Neuronal stem cell (in vitro differentiated cells): ENCODE data around the gene DCAF7.

ENCODE experiments used
- DNase-seq: peaks from one replicate; pipeline ENCODE4 v3.0.0-alpha.2; 2013; ENCODE audit warnings: low spot score
- H2AFZ ChIP-seq: one replicate; pipeline ENCODE4 v1.6.1; 2013; ENCODE audit warnings: mild to moderate bottlenecking, low read length, inconsistent platforms
- H2AK5ac ChIP-seq: 2 replicates; pipeline ENCODE4 v1.6.1; 2013; ENCODE audit warnings: low read depth, mild to moderate bottlenecking, inconsistent platforms, low read length, moderate library complexity, mixed read lengths
- H2BK120ac ChIP-seq: 2 replicates; pipeline ENCODE4 v1.6.1; 2013; ENCODE audit warnings: low read depth, mild to moderate bottlenecking, inconsistent platforms, low read length, moderate library complexity, mixed read lengths
- H2BK12ac ChIP-seq: one replicate; pipeline ENCODE4 v1.6.1; 2013; ENCODE audit warnings: low read length, inconsistent platforms
- H2BK15ac ChIP-seq: 2 replicates; pipeline ENCODE4 v1.6.1; 2013; ENCODE audit warnings: mild to moderate bottlenecking, low read length, inconsistent platforms, mixed read lengths
- H2BK5ac ChIP-seq: one replicate; pipeline ENCODE4 v1.6.1; 2013; ENCODE audit warnings: inconsistent platforms, mild to moderate bottlenecking, low read length, moderate library complexity
- H3K14ac ChIP-seq: one replicate; pipeline ENCODE4 v1.6.1; 2013; ENCODE audit warnings: low read length, inconsistent platforms
- H3K18ac ChIP-seq: 2 replicates; pipeline ENCODE4 v1.6.1; 2013; ENCODE audit warnings: low read length, inconsistent platforms
- H3K23ac ChIP-seq: 2 replicates; pipeline ENCODE4 v1.6.1; 2013; ENCODE audit warnings: low read depth, mild to moderate bottlenecking, mixed read lengths, low read length, inconsistent platforms; ENCODE audit not compliant: poor library complexity
- H3K27ac ChIP-seq: replicated peaks from 3 replicates; pipeline ENCODE4 v1.5.1; 2013; ENCODE audit warnings: low read length, inconsistent platforms
- H3K27me3 ChIP-seq, 3 experiments: 2 replicates each; pipeline ENCODE4 v1.6.1; 2013; ENCODE audit warnings: low read length in 3 of 3, mild to moderate bottlenecking in 2 of 3, inconsistent platforms in 1 of 3, low read depth in 1 of 3, mixed read lengths in 1 of 3, moderate library complexity in 1 of 3; ENCODE audit not compliant: control insufficient read depth in 3 of 3, insufficient read depth in 3 of 3
- H3K36me3 ChIP-seq, 2 donors: replicated peaks in 1 of 2; 2 replicates each; pipeline ENCODE4 v1.6.1; 2013; ENCODE audit warnings: low read length in 2 of 2; ENCODE audit not compliant: control insufficient read depth in 2 of 2, insufficient read depth in 2 of 2
- H3K4ac ChIP-seq: 2 replicates; pipeline ENCODE4 v1.6.1; 2013; ENCODE audit warnings: inconsistent platforms, mild to moderate bottlenecking, low read length, moderate library complexity
- H3K4me1 ChIP-seq, 2 donors: 1 replicate in 1 of 2; 2 replicates in 1 of 2; pipeline ENCODE4 v1.6.1; 2013; ENCODE audit warnings: low read length in 2 of 2, low read depth in 1 of 2; ENCODE audit not compliant: control insufficient read depth in 2 of 2, insufficient read depth in 1 of 2
- H3K4me2 ChIP-seq: one replicate; pipeline ENCODE4 v1.6.1; 2013; ENCODE audit warnings: mild to moderate bottlenecking, low read length, inconsistent platforms; ENCODE audit not compliant: insufficient read depth, poor library complexity, severe bottlenecking
- H3K4me3 ChIP-seq, 2 donors: 2 replicates each; pipeline ENCODE4 v1.5.1; 2013; ENCODE audit warnings: low read length in 2 of 2, mild to moderate bottlenecking in 2 of 2, inconsistent platforms in 1 of 2, moderate library complexity in 1 of 2
- H3K79me1 ChIP-seq: one replicate; pipeline ENCODE4 v1.6.1; 2013; ENCODE audit warnings: low read depth, mild to moderate bottlenecking, inconsistent platforms, low read length, moderate library complexity
- H3K9ac ChIP-seq: one replicate; pipeline ENCODE4 v1.6.1; 2013; ENCODE audit warnings: mild to moderate bottlenecking, low read depth, low read length, inconsistent platforms; ENCODE audit not compliant: poor library complexity
- H3K9me3 ChIP-seq, 2 donors: replicated peaks in 1 of 2; 2 replicates each; pipeline versions ENCODE3 to v1.6.1; 2013; ENCODE audit warnings: low read length in 2 of 2, mild to moderate bottlenecking in 2 of 2, inconsistent platforms in 1 of 2, low read depth in 1 of 2, mixed read lengths in 1 of 2, moderate library complexity in 1 of 2; ENCODE audit not compliant: control insufficient read depth in 2 of 2, insufficient read depth in 1 of 2
- H4K8ac ChIP-seq: one replicate; pipeline ENCODE4 v1.6.1; 2013; ENCODE audit warnings: low read depth, mild to moderate bottlenecking, inconsistent platforms, low read length, moderate library complexity
- H4K91ac ChIP-seq: one replicate; pipeline ENCODE4 v1.6.1; 2013; ENCODE audit warnings: low read length, low read depth, mild to moderate bottlenecking, inconsistent platforms; ENCODE audit not compliant: poor library complexity
- WGBS, 2 donors: extraction: QIAGEN DNeasy Blood & Tissue Kit; methylation state at CpG; one replicate each; pipeline ENCODE4 v1.1.7; 2013; ENCODE audit warnings: missing lambda C conversion rate in 2 of 2, mixed read lengths in 1 of 2; ENCODE audit not compliant: insufficient read length in 2 of 2, insufficient replicate concordance in 1 of 2; ENCODE audit errors: extremely low coverage in 2 of 2; 5-methylcytosine and 5-hydroxymethylcytosine counted together

The DCAF7 gene

GRCh38 chr17:63512896-63513644 lies 37.2 kb upstream of the DCAF7 start:
- Histone ChIP-seq H3K18ac (no peak overlapping the region), H3K4ac (no peak overlapping the region), H3K23ac (no peak overlapping the region), H4K8ac (no peak overlapping the region), H2AFZ (no peak overlapping the region), H3K9me3 (no peaks in the 10 kb centered on the region), H3K9ac (no peak overlapping the region), H2AK5ac (no peak overlapping the region), H3K4me1 (no peaks in the 10 kb centered on the region), H2BK5ac (peak overlapping the region; percentile 34), H3K27ac (no peak overlapping the region), H2BK120ac (no peak overlapping the region), H3K4me3 (no peak overlapping the region), H2BK15ac (no peak overlapping the region), H3K14ac (no peak overlapping the region), H3K79me1 (no peaks in the 10 kb centered on the region), H4K91ac (no peak overlapping the region), H3K36me3 (no peaks in the 10 kb centered on the region), H3K4me2 (no peak overlapping the region), H3K27me3 (peaks cover 0 to 38% (median 2%) of the 10 kb centered on the region in 3 experiments), H2BK12ac (no peak overlapping the region)
- DNase-seq, result no peak
- WGBS, 2 donors, result no CpG with 5 or more reads among the region's 7 CpGs

GRCh38 chr17:63514477-63514876 lies 35.8 kb upstream of the DCAF7 start:
- H2AK5ac ChIP-seq, result no peak overlapping the region
- H4K91ac ChIP-seq, result no peak overlapping the region
- H3K27ac ChIP-seq, result no peak overlapping the region
- no peak overlapping the region for H3K4ac ChIP-seq
- H3K36me3 ChIP-seq, result no peaks in the 10 kb centered on the region
- H3K27me3 ChIP-seq, result peaks cover 0 to 29% (median 2%) of the 10 kb centered on the region in 3 experiments
- H3K79me1 ChIP-seq, result no peaks in the 10 kb centered on the region
- no peaks in the 10 kb centered on the region for H3K9me3 ChIP-seq
- no peak overlapping the region for H4K8ac ChIP-seq
- no peak overlapping the region for H2BK120ac ChIP-seq
- no peak overlapping the region for H2BK5ac ChIP-seq
- no peak overlapping the region for H3K23ac ChIP-seq
- no peak for DNase-seq
- H3K14ac ChIP-seq, result no peak overlapping the region
- no peak overlapping the region for H3K18ac ChIP-seq
- no peak overlapping the region for H2BK12ac ChIP-seq
- H3K4me2 ChIP-seq, result no peak overlapping the region
- H2AFZ ChIP-seq, result no peak overlapping the region
- no peak overlapping the region for H3K9ac ChIP-seq
- no peak overlapping the region for H3K4me3 ChIP-seq
- no CpG with 5 or more reads among the region's 3 CpGs for WGBS, 2 donors
- no peaks in the 10 kb centered on the region for H3K4me1 ChIP-seq
- H2BK15ac ChIP-seq, result no peak overlapping the region

DNA sequence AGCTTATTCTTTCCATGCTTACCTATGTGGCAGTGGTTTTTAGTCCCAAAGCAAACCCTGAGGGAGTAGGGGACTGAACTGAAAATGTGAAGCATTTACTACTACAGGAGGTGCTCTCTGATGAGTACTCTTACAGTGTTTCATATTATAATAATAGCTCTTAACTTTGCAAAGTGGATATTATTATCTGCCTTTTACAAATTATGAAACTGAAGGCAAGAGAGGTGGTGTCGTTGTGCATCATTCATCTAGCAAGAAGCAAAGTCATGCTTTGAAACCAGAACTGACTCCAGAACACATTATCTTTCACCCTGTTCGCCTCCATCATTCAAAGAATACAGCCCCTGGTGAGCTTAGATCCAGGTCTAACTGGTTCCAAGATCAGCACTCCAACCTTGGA lies 35.3 kb upstream of the DCAF7 start:
- H3K23ac ChIP-seq, result no peak overlapping the region
- H3K4ac ChIP-seq, result no peak overlapping the region
- no peak overlapping the region for H3K27ac ChIP-seq
- no peaks in the 10 kb centered on the region for H3K4me1 ChIP-seq
- H2BK12ac ChIP-seq, result no peak overlapping the region
- no peaks in the 10 kb centered on the region for H3K79me1 ChIP-seq
- H3K4me2 ChIP-seq, result no peak overlapping the region
- H3K14ac ChIP-seq, result no peak overlapping the region
- WGBS, 2 donors, result no CpG with 5 or more reads among the region's 2 CpGs
- no peak overlapping the region for H2BK5ac ChIP-seq
- H2BK15ac ChIP-seq, result no peak overlapping the region
- no peak overlapping the region for H2AK5ac ChIP-seq
- no peak overlapping the region for H3K9ac ChIP-seq
- H3K18ac ChIP-seq, result no peak overlapping the region
- DNase-seq, result no peak
- H3K27me3 ChIP-seq, result peaks cover 0 to 25% (median 2%) of the 10 kb centered on the region in 3 experiments
- H4K91ac ChIP-seq, result no peak overlapping the region
- no peak overlapping the region for H4K8ac ChIP-seq
- H3K36me3 ChIP-seq, result no peaks in the 10 kb centered on the region
- H2BK120ac ChIP-seq, result no peak overlapping the region
- H3K4me3 ChIP-seq, result no peak overlapping the region
- no peaks in the 10 kb centered on the region for H3K9me3 ChIP-seq
- H2AFZ ChIP-seq, result no peak overlapping the region

GRCh38 chr17:63515426-63515825 lies 34.9 kb upstream of the DCAF7 start:
- H3K4me1 ChIP-seq, result no peaks in the 10 kb centered on the region

More at GRCh38 chr17:63515426-63515825, 34.9 kb upstream of the DCAF7 start:
- H3K9ac ChIP-seq, result no peak overlapping the region
- no peak overlapping the region for H2BK15ac ChIP-seq
- H3K14ac ChIP-seq, result no peak overlapping the region
- no peak overlapping the region for H3K4me3 ChIP-seq
- H2AK5ac ChIP-seq, result no peak overlapping the region
- H2BK120ac ChIP-seq, result no peak overlapping the region
- no peak overlapping the region for H3K18ac ChIP-seq
- H3K4ac ChIP-seq, result no peak overlapping the region
- H3K23ac ChIP-seq, result no peak overlapping the region
- DNase-seq, result no peak
- no peak overlapping the region for H2BK12ac ChIP-seq
- H4K91ac ChIP-seq, result no peak overlapping the region
- H3K27ac ChIP-seq, result no peak overlapping the region
- no peaks in the 10 kb centered on the region for H3K9me3 ChIP-seq
- H4K8ac ChIP-seq, result no peak overlapping the region
- H3K36me3 ChIP-seq, result no peaks in the 10 kb centered on the region
- H3K79me1 ChIP-seq, result no peaks in the 10 kb centered on the region
- H2AFZ ChIP-seq, result no peak overlapping the region
- no CpG with 5 or more reads among the region's 1 CpG for whole genome bisulfite sequencing, 2 donors
- no peak overlapping the region for H3K4me2 ChIP-seq
- peaks cover 0 to 21% (median 2%) of the 10 kb centered on the region in 3 experiments for H3K27me3 ChIP-seq
- H2BK5ac ChIP-seq, result no peak overlapping the region
